WTC11 (cell line): ENCODE measurements around the gene AHRR.

Source experiments
- NFE2L1 ChIP-seq: sonication (generic); formaldehyde crosslinking; IDR thresholded peaks from 2 replicates; pipeline ENCODE4 v1.8.1; 2023; ENCODE audit warnings: missing genetic modification reagents
- NR2C2 ChIP-seq: sonication (generic); formaldehyde crosslinking; IDR thresholded peaks from 2 replicates; pipeline ENCODE4 v1.8.0; 2022; ENCODE audit warnings: mild to moderate bottlenecking, missing genetic modification reagents
- TEAD4 ChIP-seq: sonication (generic); formaldehyde crosslinking; IDR thresholded peaks from 2 replicates; pipeline ENCODE4 v1.8.0; 2022; ENCODE audit warnings: mild to moderate bottlenecking, missing genetic modification reagents
- TF ChIP-seq, protein P1 (sequence below): fragments of 200-600 bp; IDR thresholded peaks from 2 replicates; pipeline ENCODE4 v1.8.0; 2022; ENCODE audit warnings: antibody characterized with exemption

DNA sequence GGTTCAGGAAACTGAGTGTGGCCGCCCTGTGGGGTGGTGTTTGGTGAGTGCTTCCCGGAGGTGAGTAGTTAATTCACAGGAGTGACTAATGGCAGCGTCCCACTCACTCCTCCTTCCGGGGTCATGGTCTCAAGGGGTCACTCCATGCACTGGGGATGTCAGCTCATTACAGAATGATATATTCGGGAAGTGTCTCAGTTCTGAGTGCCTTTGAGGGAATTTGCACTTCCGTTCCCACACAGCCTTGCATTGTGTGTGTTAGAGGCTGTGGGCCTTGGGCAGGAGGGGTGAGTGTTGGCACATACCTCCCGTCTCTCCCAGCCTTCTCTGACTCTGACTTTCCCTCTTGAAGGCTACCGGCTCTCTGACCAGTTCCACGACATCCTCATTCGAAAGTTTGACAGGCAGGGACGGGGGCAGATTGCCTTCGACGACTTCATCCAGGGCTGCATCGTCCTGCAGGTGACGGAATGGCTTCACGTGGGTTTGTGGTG, 10.5 kb upstream of the AHRR start:
- TF ChIP-seq NFE2L1: no peak
- TF ChIP-seq, protein P1, sequence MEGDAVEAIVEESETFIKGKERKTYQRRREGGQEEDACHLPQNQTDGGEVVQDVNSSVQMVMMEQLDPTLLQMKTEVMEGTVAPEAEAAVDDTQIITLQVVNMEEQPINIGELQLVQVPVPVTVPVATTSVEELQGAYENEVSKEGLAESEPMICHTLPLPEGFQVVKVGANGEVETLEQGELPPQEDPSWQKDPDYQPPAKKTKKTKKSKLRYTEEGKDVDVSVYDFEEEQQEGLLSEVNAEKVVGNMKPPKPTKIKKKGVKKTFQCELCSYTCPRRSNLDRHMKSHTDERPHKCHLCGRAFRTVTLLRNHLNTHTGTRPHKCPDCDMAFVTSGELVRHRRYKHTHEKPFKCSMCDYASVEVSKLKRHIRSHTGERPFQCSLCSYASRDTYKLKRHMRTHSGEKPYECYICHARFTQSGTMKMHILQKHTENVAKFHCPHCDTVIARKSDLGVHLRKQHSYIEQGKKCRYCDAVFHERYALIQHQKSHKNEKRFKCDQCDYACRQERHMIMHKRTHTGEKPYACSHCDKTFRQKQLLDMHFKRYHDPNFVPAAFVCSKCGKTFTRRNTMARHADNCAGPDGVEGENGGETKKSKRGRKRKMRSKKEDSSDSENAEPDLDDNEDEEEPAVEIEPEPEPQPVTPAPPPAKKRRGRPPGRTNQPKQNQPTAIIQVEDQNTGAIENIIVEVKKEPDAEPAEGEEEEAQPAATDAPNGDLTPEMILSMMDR: no peak
- TF ChIP-seq NR2C2 (CRISPR knock-in tag): no peak
- no peak for TF ChIP-seq TEAD4 (CRISPR knock-in tag)
